GM12801 (cell line): ENCODE results near the gene RAB4B.

Source experiments
- CTCF ChIP-seq: IDR thresholded peaks from one replicate; pipeline ENCODE4 v1.5.1; 2011; ENCODE audit warnings: control low read depth; ENCODE audit not compliant: insufficient read length; ENCODE audit errors: extremely low read depth

The RAB4B gene

DNA sequence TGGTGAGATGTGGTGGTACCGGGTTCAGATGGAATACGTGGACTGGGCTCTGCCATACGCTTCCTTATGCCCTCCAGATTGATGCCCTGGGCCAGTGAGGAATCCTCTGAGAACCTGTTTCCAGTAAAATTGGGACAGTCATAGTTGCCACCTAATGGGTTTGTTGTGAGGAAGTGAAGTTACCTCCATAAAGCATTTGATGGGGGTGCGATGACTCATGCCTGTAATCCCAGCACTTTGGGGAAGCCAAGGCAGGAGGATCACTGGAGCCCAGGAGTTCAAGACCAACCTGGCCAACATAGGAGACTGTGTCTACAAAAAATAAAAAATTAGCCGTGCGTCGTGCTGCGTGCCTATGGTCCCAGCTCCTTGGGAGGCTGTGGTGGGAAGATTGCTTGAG lies 22.3 kb upstream of the RAB4B start:
- TF ChIP-seq CTCF: no peak

- no peak for TF ChIP-seq CTCF
These were observed 21.4 kb upstream of the RAB4B start for GRCh38 chr19:40756502-40757110.

DNA sequence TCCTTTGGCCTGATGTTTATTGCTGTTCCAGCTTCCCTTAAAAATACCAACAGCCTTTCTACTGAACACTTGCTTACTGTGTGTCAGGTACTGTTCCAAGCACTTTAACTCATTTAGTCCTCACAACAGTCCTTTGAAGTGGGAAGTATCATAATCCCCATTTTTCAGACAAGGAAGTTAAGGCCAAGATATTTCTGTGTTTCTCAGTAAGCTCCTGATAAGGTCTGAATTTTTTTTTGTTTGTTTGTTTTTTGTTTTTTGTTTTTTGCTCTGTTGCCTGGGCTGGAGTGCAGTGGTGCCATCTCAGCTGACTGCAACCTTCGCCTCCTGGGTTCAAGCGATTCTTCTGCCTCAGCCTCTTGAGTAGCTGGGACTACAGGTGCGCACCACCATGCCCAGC lies 19.6 kb upstream of the RAB4B start:
- TF ChIP-seq CTCF: no peak

DNA sequence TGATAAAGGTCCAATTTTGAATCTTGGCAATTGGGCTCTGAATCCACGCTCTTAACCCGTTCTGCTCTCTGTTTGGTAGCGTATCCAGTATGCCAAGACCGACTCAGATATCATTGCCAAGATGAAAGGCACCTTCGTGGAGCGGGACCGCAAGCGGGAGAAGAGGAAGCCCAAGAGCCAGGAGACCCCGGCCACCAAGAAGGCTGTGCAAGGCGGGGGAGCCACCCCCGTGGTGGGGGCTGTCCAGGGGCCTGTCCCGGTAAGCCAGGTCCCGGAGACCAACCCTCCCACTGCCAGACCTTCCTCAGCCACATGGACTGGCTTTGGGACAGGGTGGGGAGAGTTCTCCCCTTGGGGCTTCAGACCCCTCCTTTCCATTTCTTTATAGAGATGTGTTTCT lies 18.7 kb upstream of the RAB4B start:
- no peak for TF ChIP-seq CTCF

- no peak for TF ChIP-seq CTCF
These were observed 15.1 kb upstream of the RAB4B start for GRCh38 chr19:40762754-40763470.

GRCh38 chr19:40763526-40763925 lies 14.5 kb upstream of the RAB4B start:
- TF ChIP-seq CTCF: no peak

- no peak for TF ChIP-seq CTCF
These were observed 14.1 kb upstream of the RAB4B start for GRCh38 chr19:40763963-40764362.
